ENCODE data around the gene RAMP1. TPM values are rescaled to one million over a fixed set of nuclear protein-coding genes. Genes with fewer than 3 reads are reported as not detected.

RAMP1 gene
- 10.1 and 10.5 TPM in 2 replicates for total RNA-seq

GRCh38 chr2:237859533-237860272 lies at the start of gene RAMP1:
TSS of gene RAMP1 (plus strand) at chr2:237859623. CDS start at chr2:237859676, 53 bp downstream.

Other genes with a start within 250 kb of the RAMP1 start
- 41.7 and 49.8 TPM in 2 replicates for gene LRRFIP1, start 232.0 kb upstream of the RAMP1 start, total RNA-seq
- 0.14 and 0.28 TPM in 2 replicates for gene RBM44, start 60.8 kb upstream of the RAMP1 start, total RNA-seq
- 46.4 and 47.9 TPM in 2 replicates for gene UBE2F, start 107.4 kb downstream of the RAMP1 start, total RNA-seq
- gene SCLY, start 201.4 kb downstream of the RAMP1 start, total RNA-seq = 8.7 and 11.1 TPM in 2 replicates
- gene ESPNL, start 240.7 kb downstream of the RAMP1 start, total RNA-seq = 2.3 and 2.4 TPM in 2 replicates

All from smooth muscle cell of bladder (primary cell).